Adipocyte (in vitro differentiated cells): ENCODE results near the gene RMP24.
A peak's percentile ranks its signal among the peaks of the same experiment; 100 is the strongest.

Experiments
- DNase-seq: peaks from one replicate; pipeline ENCODE4 v3.0.0-alpha.2; 2015; ENCODE audit warnings: low read depth
- H3K27me3 ChIP-seq: replicated peaks from 2 replicates; pipeline ENCODE4 v1.7.0; 2013; ENCODE audit warnings: mild to moderate bottlenecking, low read length, moderate library complexity; ENCODE audit not compliant: control insufficient read depth, insufficient read depth
- H3K36me3 ChIP-seq: 2 replicates; pipeline ENCODE4 v1.7.0; 2013; ENCODE audit warnings: low read length, mild to moderate bottlenecking, moderate library complexity; ENCODE audit not compliant: control insufficient read depth, insufficient read depth, severe bottlenecking
- H3K4me1 ChIP-seq: 2 replicates; pipeline ENCODE4 v1.7.0; 2013; ENCODE audit warnings: mild to moderate bottlenecking, low read length, moderate library complexity; ENCODE audit not compliant: control insufficient read depth, insufficient read depth
- H3K4me3 ChIP-seq: 2 replicates; pipeline ENCODE4 v1.7.0; 2013; ENCODE audit warnings: mild to moderate bottlenecking, low read length, moderate library complexity
- H3K9ac ChIP-seq: 2 replicates; pipeline ENCODE4 v1.7.0; 2013; ENCODE audit warnings: mild to moderate bottlenecking, low read length, moderate library complexity
- H3K9me3 ChIP-seq: 2 replicates; pipeline ENCODE4 v1.7.0; 2013; ENCODE audit warnings: mild to moderate bottlenecking, low read length, moderate library complexity; ENCODE audit not compliant: control insufficient read depth

The RMP24 gene

GRCh38 chr18:35968278-35968880 is 4.1 kb upstream of the RMP24 start:
- Histone ChIP-seq H3K27me3 (no peaks in the 10 kb centered on the region), H3K9ac (no peak overlapping the region), H3K4me3 (no peak overlapping the region), H3K36me3 (no peaks in the 10 kb centered on the region), H3K9me3 (no peaks in the 10 kb centered on the region), H3K4me1 (peaks cover 23% of the 10 kb centered on the region)
- DNase-seq: no peak

GRCh38 chr18:35969676-35970075 is 2.8 kb upstream of the RMP24 start:
- Histone ChIP-seq H3K36me3 (no peaks in the 10 kb centered on the region), H3K9ac (no peak overlapping the region), H3K4me1 (peaks cover 31% of the 10 kb centered on the region), H3K9me3 (no peaks in the 10 kb centered on the region), H3K27me3 (no peaks in the 10 kb centered on the region), H3K4me3 (no peak overlapping the region)
- no peak for DNase-seq

- DNase-seq: no peak
- Histone ChIP-seq H3K4me1 (peaks cover 31% of the 10 kb centered on the region), H3K9ac (peak overlapping the region; percentile 93)
Observed at GRCh38 chr18:35971661-35972196, 750 bp upstream of the RMP24 start.

GRCh38 chr18:35973650-35974049 is 1.2 kb downstream of the RMP24 start:
- DNase-seq: no peak
- H3K27me3 ChIP-seq: no peaks in the 10 kb centered on the region
- H3K36me3 ChIP-seq: peaks cover 35% of the 10 kb centered on the region
- H3K9me3 ChIP-seq: no peaks in the 10 kb centered on the region
- H3K9ac ChIP-seq: no peak overlapping the region
- H3K4me3 ChIP-seq: peak overlapping the region; percentile 97
- H3K4me1 ChIP-seq: peaks cover 31% of the 10 kb centered on the region

More at GRCh38 chr18:35971661-35972196, 750 bp upstream of the RMP24 start:
- Histone ChIP-seq H3K27me3 (no peaks in the 10 kb centered on the region), H3K36me3 (peaks cover 17% of the 10 kb centered on the region), H3K4me3 (peak overlapping the region; percentile 97), H3K9me3 (no peaks in the 10 kb centered on the region)

- DNase-seq: no peak
- no peaks in the 10 kb centered on the region for H3K27me3 ChIP-seq
- H3K9ac ChIP-seq: no peak overlapping the region
- peaks cover 31% of the 10 kb centered on the region for H3K4me1 ChIP-seq
- peaks cover 40% of the 10 kb centered on the region for H3K36me3 ChIP-seq
- no peak overlapping the region for H3K4me3 ChIP-seq
- no peaks in the 10 kb centered on the region for H3K9me3 ChIP-seq
Observed at GRCh38 chr18:35974181-35974580, 1.7 kb downstream of the RMP24 start.

GRCh38 chr18:35979112-35979511 is 6.6 kb downstream of the RMP24 start:
- Histone ChIP-seq H3K27me3 (no peaks in the 10 kb centered on the region), H3K4me3 (no peak overlapping the region), H3K9me3 (no peaks in the 10 kb centered on the region), H3K9ac (no peak overlapping the region), H3K4me1 (peaks cover 1% of the 10 kb centered on the region), H3K36me3 (peaks cover 73% of the 10 kb centered on the region)
- DNase-seq: no peak

GRCh38 chr18:35982409-35983114 is 10.1 kb downstream of the RMP24 start:
- Histone ChIP-seq H3K4me3 (no peak overlapping the region), H3K36me3 (peaks cover 54% of the 10 kb centered on the region)
- DNase-seq: peak; percentile 81

GRCh38 chr18:35983147-35983546 is 10.7 kb downstream of the RMP24 start:
- H3K4me3 ChIP-seq: no peak overlapping the region
- peaks cover 49% of the 10 kb centered on the region for H3K36me3 ChIP-seq
- no peak for DNase-seq
- no peaks in the 10 kb centered on the region for H3K9me3 ChIP-seq
- H3K27me3 ChIP-seq: no peaks in the 10 kb centered on the region
- H3K9ac ChIP-seq: no peak overlapping the region
- no peaks in the 10 kb centered on the region for H3K4me1 ChIP-seq

More at GRCh38 chr18:35982409-35983114, 10.1 kb downstream of the RMP24 start:
- Histone ChIP-seq H3K9me3 (no peaks in the 10 kb centered on the region), H3K27me3 (no peaks in the 10 kb centered on the region), H3K9ac (no peak overlapping the region), H3K4me1 (no peaks in the 10 kb centered on the region)

GRCh38 chr18:35983818-35984217 is 11.3 kb downstream of the RMP24 start:
- Histone ChIP-seq H3K9ac (no peak overlapping the region), H3K4me1 (no peaks in the 10 kb centered on the region)
- DNase-seq: peak; percentile 61

GRCh38 chr18:35991696-35992095 is 19.2 kb downstream of the RMP24 start:
- no peak overlapping the region for H3K4me3 ChIP-seq

More at GRCh38 chr18:35983818-35984217, 11.3 kb downstream of the RMP24 start:
- Histone ChIP-seq H3K4me3 (no peak overlapping the region), H3K27me3 (no peaks in the 10 kb centered on the region), H3K36me3 (peaks cover 49% of the 10 kb centered on the region), H3K9me3 (no peaks in the 10 kb centered on the region)

GRCh38 chr18:35993013-35993412 is 20.5 kb downstream of the RMP24 start:
- Histone ChIP-seq H3K4me3 (no peak overlapping the region), H3K36me3 (peaks cover 28% of the 10 kb centered on the region), H3K9ac (no peak overlapping the region), H3K4me1 (no peaks in the 10 kb centered on the region), H3K27me3 (no peaks in the 10 kb centered on the region), H3K9me3 (no peaks in the 10 kb centered on the region)
- no peak for DNase-seq

More at GRCh38 chr18:35991696-35992095, 19.2 kb downstream of the RMP24 start:
- no peaks in the 10 kb centered on the region for H3K27me3 ChIP-seq
- H3K9me3 ChIP-seq: no peaks in the 10 kb centered on the region
- H3K36me3 ChIP-seq: peaks cover 33% of the 10 kb centered on the region
- no peaks in the 10 kb centered on the region for H3K4me1 ChIP-seq
- no peak overlapping the region for H3K9ac ChIP-seq
- no peak for DNase-seq
